Pons (tissue), 1 donor: Measurements from ENCODE around the gene PRKACA.

ENCODE experiments used
- DNase-seq: peaks from one replicate; pipeline ENCODE4 v3.0.0-alpha.2; 2016; ENCODE audit warnings: low spot score

PRKACA gene

GRCh38 chr19:14117668-14118164 lies at the start of gene PRKACA:
Gene PRKACA (minus strand): TSS chr19:14117762. CDS start chr19:14117547, 215 bp downstream.
- peak; percentile 98 for DNase-seq

DNA sequence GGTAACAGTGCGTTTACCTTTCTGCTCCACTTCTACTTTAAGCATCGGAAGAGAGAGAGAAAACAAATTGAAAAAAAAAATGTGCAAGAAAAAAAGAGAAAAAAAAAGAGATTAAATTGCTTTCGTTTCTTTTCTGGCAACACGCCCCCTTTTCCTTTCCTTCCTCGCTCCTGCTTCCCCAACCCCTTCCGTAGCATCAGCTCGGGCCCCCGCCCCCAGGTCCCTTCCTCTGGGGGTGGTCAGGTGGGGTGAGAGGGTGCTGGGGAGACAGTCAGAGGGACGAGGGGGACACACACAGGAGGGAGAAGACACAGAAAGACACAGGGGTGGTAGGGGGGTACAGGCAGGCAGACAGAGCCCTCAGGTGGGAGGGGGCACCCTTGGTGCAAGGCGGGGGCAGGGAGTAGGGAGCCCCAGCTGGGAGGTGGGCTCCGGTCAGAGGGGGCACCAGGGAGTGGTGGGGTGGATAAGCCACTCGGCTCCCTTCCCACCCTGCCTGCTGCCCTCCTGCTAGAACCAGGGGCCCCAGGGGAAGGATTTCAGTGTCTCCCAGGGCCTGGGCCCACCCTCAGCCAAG lies 49.5 kb upstream of the PRKACA start:
- DNase-seq = no peak

- no peak for DNase-seq
Observed at GRCh38 chr19:14165990-14166830, 48.6 kb upstream of the PRKACA start.

GRCh38 chr19:14164724-14165493 lies 47.3 kb upstream of the PRKACA start:
- no peak for DNase-seq

DNA sequence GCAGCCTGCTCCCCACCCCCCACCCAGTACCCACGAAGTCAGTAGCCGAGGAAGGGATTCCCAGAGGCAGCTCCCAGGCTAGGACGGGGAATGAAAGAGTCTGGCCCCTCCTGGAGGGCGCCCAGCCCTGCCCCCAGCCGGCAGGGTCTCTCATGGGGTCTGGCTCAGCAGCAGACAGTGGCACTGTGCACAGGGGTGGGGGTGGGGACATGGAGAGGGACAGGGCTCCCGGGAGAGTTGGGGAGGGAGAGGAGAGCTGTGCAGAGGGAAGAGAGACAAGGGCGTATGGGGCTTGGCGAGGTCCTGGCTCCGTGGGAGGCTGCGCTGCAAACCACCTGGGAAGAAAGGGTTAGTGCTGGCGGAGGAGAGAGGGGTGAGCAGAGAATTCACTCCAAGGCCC lies 46.5 kb upstream of the PRKACA start:
- DNase-seq = no peak

DNA sequence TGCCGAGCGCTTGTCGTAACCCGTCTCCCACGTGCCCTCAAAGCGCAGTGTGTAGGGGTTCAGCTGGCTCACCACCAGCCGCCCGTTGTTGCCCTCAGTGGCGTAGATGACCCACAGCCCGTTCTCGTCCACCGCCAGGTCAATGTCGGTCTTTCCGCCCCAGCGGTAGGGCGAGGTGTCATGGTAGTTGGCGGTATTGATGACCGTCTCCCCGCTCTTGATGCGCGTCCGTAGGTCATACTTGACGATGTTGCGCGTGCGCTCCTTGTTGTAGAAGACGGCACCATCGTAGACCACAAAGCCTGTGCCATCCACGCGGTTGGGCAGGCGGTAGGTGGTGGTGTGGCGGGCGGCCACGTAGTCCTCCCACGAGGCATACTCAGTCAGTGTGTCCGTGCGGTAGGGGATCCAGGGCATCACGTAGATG lies 45.3 kb upstream of the PRKACA start:
- DNase-seq = no peak

DNA sequence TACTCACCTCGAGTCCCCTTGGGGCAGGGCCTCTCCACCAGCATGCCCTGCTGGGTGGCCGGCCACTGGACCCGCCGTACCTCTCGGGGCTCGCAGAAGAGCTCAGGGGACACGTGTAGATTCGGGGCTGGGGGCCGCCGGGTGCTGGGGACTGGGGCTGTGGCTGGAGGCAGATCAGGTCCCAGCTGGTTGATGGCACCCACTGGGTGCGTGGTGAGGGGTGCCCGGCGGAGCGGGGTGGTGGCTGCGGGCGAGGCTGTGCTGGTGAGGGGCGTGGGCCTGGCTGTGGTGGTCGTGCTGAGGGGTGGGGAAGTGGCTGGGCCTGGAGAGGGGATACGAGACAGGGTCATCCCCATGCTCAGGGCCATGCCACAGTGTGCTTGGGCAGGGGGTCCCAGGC lies 43.7 kb upstream of the PRKACA start:
- no peak for DNase-seq

DNA sequence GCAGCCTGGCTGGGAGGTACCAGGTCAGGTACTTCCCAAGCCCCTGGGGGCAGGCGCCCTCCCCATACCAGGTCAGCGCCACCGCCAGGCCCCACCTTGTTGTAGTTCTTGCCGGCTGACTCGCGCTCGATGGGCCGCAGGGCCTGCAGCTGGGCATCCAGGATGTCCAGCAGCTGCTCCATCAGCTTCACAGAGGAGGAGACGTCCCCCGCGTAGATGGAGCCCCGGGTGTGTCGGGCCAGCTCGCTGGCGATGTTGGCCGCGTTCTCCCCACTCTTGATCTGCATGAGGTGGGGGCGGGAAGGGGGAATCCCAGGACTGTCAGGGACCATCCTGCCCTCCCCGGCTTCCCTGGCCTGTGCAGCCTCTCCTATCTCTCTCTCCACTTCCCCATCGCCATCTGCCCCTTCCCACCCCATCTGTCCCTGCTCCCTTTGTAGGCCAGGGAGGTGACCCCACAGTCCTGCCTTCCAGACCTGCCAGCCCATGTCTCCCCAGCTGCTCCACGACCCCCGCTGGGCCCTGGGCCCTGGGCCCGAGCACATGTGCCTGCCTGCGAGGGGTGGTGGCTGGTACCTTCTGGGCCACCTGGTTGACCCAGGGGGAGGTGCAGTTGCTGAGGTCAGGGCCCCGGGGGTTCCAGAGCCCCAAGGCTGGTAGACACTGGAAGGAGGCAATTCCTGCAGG lies 42.6 kb upstream of the PRKACA start:
- DNase-seq = no peak

DNA sequence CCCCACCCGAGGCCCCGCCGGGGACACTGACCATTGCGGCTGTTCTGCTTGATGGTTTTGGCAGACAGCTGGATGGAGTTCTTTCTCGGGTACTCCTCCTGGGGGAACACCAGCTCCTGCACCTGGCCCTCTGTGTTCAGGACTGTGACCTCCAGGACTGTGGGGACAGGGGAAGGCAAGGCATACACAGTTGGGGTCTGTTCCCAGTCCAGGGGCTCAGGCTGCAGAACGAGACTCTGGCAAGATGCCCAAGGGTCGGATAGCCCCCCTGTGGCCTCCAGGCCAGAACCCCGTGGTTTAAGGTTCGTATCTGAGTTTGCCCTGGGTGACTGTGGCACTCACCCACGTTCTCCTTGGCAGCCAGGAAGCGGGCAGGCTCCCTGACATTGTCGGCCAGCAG lies 41.5 kb upstream of the PRKACA start:
- DNase-seq = no peak

GRCh38 chr19:14158276-14159023 lies 40.9 kb upstream of the PRKACA start:
- no peak for DNase-seq

GRCh38 chr19:14156971-14157717 lies 39.6 kb upstream of the PRKACA start:
- DNase-seq = no peak

DNA sequence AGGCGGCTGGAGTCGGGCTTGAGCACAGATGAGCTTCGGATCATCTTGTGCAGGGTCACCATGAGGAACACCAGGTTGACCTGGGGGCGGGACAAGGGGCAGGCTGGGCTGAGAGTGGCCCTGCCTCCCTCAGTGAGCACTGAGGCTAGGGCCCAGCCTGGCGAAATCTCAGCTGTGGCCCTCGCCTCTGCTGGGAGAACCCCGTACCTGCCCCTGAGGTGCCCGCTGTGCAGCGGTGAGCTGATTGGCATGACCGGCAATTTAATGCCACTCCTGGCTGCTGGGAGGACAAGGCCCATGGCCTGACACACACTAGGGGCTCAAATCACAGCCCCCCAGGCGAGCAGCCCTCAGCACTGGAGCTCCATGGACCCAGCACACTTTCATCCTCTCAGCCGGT lies 38.6 kb upstream of the PRKACA start:
- no peak for DNase-seq

DNA sequence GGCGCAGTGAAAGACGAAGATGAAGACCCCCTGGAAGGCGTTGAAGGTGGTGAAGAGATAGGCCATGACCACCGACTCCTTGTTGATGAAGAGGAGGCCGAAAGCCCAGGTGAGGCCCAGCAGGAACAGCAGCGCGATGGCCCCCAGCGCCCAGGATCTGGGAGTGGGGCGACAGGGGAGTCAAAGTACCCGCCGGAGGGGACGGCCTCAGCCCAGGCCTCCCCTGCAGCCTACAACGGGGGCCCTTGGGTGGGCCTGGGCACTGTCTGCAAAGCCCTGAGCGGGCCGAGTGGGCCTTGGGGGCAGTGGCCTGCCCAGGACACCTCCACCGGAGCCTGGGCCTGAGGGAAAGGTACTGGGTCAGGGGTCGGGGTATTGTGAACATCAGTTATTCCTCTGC lies 37.8 kb upstream of the PRKACA start:
- DNase-seq = no peak

GRCh38 chr19:14152713-14153112 lies 35.2 kb upstream of the PRKACA start:
- no peak for DNase-seq

- no peak for DNase-seq
Observed at GRCh38 chr19:14150770-14151661, 33.5 kb upstream of the PRKACA start.

DNA sequence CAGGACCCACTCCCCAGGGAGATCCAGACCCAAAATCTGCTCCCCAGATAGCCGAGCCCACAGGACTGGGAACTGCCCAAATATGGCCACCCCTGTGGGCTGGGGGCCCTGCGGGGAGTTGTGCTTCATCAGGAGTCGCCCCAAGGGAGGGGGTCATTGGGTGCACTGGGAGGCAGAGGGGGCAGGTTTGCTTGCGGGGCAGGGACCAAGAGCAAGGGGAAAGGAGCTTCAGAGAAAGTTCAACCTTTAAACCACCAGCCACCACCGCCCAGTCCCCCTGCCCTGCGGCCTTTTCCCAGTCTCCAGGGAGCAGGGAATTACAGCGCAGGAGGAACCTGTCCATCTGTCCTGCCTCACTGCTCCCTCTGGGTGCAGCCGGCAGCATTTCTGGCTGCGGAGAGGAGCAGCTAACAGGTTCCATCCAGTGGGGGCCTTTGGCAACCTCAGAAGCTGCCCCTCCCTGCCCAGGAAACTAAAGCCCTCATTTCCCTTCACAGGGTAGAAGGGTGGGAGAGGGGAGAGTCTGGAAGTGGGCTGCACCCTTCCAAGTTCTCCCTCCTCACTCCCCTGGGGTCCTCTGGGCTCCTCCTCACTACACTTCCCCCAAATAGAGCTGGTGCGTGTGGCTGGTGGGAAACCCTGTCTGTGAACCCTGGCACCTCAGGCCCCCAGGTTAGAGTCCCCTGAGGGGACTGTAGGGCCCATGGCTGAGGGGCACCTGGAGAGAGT lies 32.6 kb upstream of the PRKACA start:
- no peak for DNase-seq

DNA sequence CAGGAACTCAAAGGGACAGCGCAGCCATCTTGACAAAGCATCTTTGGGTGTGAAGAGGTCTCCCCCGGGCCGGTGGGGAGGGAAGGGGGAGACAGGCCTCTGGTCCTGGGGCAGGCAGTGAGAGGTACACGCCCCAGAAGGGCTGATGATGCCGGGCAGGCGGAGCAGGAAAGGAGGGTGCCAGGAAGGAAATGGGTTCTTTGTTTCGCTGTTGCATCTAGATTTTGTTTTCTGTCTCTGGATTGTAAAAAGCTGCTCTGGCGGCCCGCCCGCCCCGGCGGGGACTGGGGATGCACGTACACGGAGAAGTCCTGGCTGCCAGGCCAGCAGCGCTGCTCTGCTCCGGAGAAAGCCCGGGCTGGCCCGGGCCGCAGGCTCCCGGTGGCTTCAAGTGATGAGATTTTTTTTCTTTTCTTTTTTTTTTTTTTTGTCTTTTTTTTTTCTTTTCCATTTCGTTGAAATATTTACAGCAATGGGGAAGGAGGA lies 32.0 kb upstream of the PRKACA start:
- peak; percentile 70 for DNase-seq

DNA sequence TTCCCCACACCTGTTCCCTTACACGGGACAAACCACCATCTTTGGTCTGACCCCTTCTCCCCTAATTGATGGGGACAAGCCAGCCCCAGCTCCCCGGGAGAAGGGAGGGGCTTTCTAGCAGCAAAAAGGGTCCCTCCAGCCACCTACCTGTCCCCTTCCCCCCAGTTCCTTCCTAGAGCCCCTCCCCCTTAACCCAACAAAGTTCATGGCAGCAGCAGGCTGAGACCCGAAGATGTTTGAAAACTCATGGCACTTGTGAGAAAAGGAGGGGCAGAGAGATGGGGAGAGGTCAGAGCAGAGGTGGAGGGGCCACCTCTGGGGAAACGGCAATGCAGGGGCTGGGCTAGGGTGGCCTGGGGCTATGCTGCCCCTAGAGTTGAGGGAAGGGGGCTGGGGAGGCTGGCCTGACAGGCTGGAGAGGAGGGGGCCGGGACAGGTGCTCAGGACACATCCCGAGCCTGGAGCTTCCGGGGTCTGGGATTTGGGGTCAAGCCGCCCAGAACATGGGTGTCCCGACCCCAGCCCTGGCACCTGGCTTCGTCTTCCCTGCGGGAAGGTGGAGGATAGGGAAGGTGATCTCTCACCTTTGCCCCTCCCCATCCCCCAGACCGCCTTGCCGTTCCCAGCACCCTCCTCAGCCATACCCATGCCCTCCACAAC lies 31.3 kb upstream of the PRKACA start:
- DNase-seq = no peak
